ENCODE measurements around the gene PPFIA1.
A peak's percentile ranks its signal among the peaks of the same experiment; 100 is the strongest.
"Not testable (repeated sequence)": the region's sequence is repeated elsewhere in the genome, so short reads cannot be mapped to it uniquely, and the experiment has no call there.

The PPFIA1 gene

DNA sequence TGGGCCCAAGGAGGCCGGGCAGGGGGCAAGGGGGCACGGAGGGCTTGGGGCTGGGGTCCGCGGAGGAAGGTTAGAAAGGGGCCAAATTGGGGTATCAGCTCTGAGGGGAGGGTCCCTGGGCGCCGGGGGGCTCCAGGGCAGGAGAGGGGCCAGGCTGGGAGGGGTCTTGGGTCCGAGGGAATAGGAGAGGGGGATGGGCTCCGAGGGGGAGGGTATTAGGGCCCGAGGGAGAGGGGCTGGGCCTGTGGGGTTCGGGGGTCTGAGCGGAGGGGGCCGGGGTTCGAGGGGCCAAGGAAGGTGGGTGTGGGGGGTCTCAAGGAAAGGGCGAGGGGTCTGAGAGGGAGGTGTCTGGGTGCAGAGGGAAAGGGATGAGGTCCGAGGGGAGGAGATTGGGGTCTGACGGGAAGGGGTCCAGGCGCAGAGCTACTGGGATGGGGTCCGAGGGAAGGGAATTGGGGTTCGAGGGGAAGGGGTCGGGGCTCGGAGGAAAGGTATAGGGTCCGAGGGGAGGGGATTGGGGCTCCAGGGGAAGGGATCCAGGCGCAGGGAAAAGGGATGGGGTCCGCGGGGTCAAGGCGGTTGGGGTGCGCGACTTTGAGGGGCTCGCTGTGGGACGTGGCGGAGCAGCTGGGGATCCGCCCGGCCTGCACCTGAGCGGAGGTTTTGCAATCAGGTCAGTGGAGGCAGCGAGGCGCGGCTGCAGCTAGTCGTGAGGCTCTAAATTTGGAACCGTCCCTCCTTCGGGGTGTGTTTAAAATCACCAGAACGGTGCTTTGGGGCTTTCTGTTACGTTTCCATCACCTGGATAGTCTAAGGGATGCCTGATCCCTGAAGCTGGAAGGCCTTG is 128.6 kb downstream of the PPFIA1 start:
- DNase-seq: no peak

DNA sequence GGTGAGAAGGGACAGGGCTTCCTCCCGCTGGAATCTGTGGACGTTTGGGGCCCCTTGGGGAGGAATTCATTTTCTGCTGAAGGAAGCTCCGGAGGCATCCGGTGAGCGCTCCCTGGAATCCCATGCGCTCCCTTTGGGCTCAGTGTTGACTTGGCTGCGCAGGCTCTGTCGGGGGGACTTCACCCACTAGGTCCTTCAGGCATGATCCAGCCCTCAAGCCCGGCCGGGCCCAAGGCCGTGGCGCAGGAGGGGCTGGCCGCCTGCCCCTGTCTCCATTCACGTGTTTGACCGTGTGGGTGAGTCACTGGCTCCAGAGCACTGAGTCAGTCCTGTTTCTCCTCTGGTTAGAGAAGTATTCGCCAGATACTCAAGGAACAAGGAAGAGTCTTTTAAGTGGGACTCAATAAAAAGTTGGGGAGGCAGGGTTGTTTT is 129.2 kb downstream of the PPFIA1 start:
- DNase-seq: no peak

DNA sequence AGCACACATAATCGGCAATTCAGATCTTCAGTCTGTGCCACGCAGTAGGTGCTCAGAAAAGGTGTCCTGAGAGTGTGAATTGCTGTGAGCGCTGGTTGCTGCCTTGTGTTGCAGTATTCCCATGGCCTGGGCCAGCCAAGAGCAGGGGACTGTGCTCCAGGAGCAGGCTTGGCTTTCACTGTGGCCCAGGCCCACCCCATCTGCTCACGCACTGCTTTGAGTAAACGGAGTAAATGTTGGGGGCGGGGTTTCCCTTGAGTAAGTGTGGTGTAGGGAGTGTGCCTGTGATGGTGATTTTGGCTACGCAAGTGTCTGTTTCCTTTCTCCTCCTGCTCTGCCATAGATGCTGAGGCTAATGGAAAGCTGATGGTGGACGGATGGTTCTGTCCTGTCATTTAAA is 130.2 kb downstream of the PPFIA1 start:
- DNase-seq: peak in 1 of 2 experiments; percentile 16

- DNase-seq: no peak
These were observed 131.5 kb downstream of the PPFIA1 start for GRCh38 chr11:70402016-70402415.

GRCh38 chr11:70402685-70403084 is 132.2 kb downstream of the PPFIA1 start:
- DNase-seq: no peak

GRCh38 chr11:70404244-70404643 is 133.8 kb downstream of the PPFIA1 start:
- DNase-seq: no peak

GRCh38 chr11:70405679-70406395 is 135.3 kb downstream of the PPFIA1 start:
- DNase-seq: no peak

DNA sequence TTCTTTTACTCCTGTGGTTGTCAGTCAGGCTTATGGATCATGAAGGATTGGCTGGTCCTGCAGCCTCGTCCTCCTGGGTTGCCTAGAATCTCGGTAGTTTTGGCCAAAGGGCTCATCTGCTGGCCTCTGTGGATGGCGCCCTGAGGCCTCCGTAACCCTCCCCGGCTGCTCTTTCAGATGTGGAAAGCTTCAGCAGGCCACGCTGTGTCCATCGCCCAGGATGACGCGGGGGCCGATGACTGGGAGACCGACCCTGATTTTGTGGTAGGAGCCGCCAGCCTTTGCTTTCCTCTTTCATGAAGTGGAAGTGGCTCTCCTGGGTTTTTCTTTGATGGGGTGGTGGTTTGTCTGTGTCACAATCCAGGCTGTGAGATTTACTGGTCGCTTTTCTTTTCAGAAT is 136.6 kb downstream of the PPFIA1 start:
- DNase-seq: no peak

GRCh38 chr11:70407814-70408213 is 137.3 kb downstream of the PPFIA1 start:
- no peak for DNase-seq

GRCh38 chr11:70408326-70408725 is 137.8 kb downstream of the PPFIA1 start:
- not testable (repeated sequence) for DNase-seq

DNA sequence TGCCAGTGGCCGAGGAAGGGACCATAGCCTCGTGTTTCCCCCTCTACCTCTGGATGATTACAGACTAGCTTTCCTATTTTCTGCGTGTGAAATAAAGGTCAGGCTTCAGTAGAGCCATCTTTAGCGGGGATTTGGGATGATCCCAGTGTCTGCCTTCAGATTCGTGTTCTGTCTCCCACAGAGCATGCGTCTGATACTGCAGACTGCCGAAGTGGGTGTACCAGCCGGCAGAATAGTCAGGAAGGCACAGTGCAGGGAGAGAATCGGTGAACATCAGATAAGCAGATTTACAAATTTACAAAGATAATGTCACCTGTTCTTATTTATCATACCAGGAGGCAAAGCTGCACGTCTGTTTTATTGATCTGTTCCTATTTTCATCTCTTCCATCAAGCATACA is 138.9 kb downstream of the PPFIA1 start:
- no peak for DNase-seq

DNA sequence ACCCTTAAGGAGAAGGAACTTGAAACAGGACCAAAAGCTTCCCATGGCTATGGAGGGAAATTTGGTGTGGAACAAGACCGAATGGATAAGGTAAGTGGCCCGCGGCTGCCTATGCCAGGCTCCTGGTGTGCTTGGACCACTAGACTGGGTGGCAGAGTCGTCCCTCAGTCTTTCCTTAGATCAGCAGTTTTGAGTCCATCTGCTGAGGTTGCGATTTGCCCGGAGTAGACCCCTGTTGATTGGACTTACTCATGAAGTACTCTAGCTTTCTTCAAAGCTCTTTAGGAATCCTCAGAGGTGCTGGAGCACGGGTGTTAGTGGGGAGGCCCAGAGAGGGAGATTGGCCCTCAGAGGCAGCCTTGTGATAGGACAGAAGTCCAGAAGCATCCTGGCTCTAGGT is 139.4 kb downstream of the PPFIA1 start:
- no peak for DNase-seq

DNA sequence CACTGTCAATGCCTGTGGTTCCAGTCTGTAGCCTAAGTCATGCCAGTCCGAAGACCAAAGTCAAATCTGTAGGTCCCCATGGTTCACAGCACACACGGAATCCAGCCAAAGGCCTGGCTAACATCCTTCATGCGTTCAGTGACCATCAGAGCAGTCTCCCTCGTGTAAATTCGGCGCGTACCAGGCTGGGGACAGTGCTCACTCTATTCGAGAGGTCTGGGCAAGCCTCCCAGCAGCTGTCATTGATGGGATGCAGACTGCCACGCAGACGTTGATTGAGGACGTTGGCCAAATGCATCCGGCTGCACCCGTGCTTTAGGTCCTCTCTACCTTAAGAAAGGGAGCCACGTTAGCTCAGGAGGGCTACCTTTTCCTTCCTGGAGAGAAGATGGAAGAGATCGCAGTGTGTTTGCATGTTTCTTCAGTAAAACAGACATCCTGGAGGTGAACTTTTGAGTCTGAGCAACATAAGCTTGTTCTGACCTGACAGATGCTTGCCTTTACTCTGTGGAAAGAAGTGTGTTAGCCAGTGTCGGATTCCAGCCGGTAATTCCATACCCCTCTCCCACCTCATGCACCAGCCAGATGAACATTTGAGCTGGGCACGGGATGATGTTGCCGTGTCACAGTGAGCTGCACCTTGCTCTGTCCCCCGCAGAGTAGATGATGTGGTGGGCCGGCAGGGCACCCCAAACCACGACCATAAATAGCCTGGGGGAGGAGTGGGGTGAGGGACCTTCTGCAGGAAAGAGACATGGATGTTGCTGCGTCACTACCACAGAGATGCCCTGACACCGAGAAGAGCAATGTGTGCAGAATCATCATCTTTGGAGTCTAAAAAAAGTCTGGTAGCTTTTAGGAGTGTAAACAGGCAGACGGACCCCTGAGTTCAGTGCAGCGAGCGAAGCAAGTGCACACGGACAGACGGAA is 140.1 kb downstream of the PPFIA1 start:
- DNase-seq: no peak

DNA sequence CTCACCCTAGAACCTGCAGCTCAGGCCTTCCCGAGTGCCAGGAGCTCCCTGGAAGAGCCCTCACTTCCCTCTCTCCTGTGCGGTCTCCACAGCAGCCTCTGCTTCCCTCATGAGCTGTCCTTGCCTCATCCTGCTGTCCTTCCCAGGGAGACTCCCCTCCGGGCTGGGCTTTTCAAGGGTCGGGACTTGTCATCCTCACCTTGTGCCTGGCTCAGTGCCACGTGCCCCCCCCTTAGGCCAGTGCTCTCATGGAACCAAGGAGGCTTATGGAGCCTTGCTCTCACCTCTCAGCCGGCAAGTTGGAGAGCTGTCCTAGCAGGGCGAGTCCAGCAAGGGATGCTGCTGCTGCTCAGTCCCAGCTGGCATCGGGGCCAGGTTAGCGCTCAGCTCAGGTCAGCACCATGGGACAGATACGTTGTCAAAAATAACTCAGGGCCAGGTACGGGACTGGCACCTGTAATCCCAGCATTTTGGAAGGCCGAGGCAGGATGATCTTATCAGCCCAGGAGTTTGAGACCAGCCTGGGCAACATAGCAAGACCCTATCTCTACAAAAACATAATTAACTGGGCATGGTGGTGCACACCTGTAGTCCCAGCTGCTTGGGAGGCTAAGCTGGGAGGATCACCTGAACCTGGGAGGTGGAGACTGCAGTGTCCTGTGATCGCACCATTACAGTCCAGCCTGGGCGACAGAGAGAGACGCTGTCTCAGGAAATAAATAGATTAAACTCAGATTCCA is 141.4 kb downstream of the PPFIA1 start:
- no peak for DNase-seq

DNA sequence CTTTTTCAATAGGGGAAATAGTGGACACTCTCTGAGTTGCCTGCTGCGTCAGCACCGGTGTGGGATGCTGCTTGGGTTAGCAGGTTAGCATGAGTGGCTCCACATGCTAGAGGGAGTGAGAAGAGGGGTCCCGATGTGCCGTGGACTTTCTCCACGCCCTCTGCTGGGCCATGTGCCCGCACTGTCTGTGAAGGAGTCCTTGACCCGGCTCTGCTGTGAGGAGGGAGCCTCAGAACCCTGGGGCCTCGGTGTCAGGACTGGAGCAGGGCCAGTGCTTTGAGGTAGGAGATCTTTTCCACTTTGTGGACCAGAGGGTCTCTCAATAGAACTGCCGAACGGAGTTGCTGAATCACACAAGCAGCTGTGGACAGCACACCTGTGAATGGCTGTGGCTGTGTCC is 142.7 kb downstream of the PPFIA1 start:
- DNase-seq: no peak

- no peak for DNase-seq
These were observed 144.0 kb downstream of the PPFIA1 start for GRCh38 chr11:70414341-70415100.

- no peak for DNase-seq
These were observed 144.7 kb downstream of the PPFIA1 start for GRCh38 chr11:70415191-70415590.

DNA sequence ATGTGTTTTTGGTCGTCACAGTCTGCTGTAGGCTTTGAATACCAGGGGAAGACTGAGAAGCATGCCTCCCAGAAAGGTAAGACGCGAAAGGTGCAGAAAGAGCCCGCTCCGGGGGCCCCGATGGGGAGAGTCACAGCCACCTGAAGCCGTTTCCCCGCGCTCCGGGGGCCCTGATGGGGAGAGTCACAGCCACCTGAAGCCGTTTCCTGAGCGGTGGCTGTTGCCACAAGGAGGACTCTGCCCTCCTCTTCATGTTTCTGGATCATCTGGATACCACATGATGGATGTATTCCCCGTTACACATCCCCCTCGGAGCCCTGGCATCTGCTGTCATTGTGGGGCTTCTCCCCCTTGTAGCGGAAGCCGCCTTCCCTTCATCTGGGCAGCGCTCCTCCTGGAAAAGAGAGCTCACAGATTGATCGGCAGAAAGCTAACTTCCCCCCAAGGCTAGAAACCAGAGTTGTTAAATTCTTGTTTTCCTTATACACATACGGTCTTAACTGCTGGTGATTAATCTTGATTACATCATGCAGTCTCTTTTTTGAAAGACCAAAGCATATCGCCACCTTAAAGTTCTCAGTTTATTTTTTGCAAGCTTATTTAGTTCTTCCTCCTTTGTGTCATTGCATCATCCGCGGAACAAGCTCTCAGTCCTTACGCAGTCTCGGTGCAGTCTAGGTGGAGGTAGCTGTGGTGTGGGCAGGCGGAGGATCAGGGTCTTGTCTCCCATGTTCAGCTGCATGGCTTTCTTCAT is 145.3 kb downstream of the PPFIA1 start:
- no peak for DNase-seq

DNA sequence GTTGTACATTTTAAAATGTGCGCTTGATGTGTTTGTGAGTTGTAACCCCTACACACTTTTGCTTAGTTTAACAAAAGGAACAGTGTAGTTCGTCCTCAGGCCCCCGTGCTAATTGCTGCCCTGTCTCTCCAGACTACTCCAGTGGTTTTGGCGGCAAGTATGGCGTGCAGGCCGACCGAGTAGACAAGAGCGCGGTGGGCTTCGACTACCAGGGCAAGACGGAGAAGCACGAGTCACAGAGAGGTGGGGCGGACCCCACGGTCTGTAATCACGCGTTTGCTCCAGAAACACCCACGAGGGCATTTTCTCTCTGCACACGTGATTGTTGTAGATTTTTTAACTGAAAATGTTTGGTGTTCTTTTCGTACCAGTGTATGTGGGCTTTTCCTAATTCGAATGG is 146.4 kb downstream of the PPFIA1 start:
- DNase-seq: no peak

DNA sequence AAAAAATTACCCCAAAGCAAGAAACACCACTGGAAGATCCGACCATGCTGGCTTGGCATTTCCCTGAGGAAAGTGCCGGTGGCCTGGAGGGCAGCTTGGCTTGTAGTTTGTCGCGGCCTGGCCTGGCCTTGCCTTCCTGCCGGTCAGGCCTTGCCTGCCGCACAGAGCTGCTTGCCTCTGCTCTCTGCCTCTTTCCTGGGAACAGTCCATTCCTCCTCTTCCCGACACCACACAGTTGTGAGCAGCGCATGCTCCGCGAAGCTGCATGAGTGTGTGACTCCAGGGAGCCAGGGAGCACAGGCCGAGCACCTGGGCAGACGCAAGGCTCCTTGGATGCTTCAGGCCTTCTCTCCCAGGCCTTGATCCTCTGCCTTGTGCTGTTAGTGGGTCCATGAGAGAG is 147.6 kb downstream of the PPFIA1 start:
- no peak for DNase-seq
